ENCODE results near the gene GRAMD1A. TPM values are rescaled to one million over a fixed set of nuclear protein-coding genes. Genes with fewer than 3 reads are reported as not detected.

The GRAMD1A gene
- total RNA-seq, 1 donor = 23.3 TPM

- H3K4me3 ChIP-seq (ENCODE audit: low read depth, low read length) = no peak overlapping the region
- no peak for DNase-seq (ENCODE audit: low read depth)
- no peak for TF ChIP-seq CTCF (IDR thresholded peaks at IDR 0.05; ENCODE audit: insufficient read depth, low read depth, low read length)
Observed at GRCh38 chr19:35060160-35060855, 60.2 kb downstream of the GRAMD1A start.

- no peak overlapping the region for H3K4me3 ChIP-seq (ENCODE audit: low read depth, low read length)
- TF ChIP-seq CTCF (IDR thresholded peaks at IDR 0.05; ENCODE audit: insufficient read depth, low read depth, low read length) = no peak
- DNase-seq (ENCODE audit: low read depth) = no peak
Observed at GRCh38 chr19:35061583-35062373, 61.7 kb downstream of the GRAMD1A start.

GRCh38 chr19:35062942-35063341, 62.8 kb downstream of the GRAMD1A start:
- DNase-seq (ENCODE audit: low read depth) = no peak
- no peak overlapping the region for H3K4me3 ChIP-seq (ENCODE audit: low read depth, low read length)
- TF ChIP-seq CTCF (IDR thresholded peaks at IDR 0.05; ENCODE audit: insufficient read depth, low read depth, low read length) = no peak

- TF ChIP-seq CTCF (IDR thresholded peaks at IDR 0.05; ENCODE audit: insufficient read depth, low read depth, low read length) = no peak
- peak; percentile 14 for DNase-seq (ENCODE audit: low read depth)
- no peak overlapping the region for H3K4me3 ChIP-seq (ENCODE audit: low read depth, low read length)
Observed at GRCh38 chr19:35063940-35064818, 64.1 kb downstream of the GRAMD1A start.

GRCh38 chr19:35065574-35065973, 65.5 kb downstream of the GRAMD1A start:
- H3K4me3 ChIP-seq (ENCODE audit: low read depth, low read length) = no peak overlapping the region
- TF ChIP-seq CTCF (IDR thresholded peaks at IDR 0.05; ENCODE audit: insufficient read depth, low read depth, low read length) = no peak
- no peak for DNase-seq (ENCODE audit: low read depth)

- H3K4me3 ChIP-seq (ENCODE audit: low read depth, low read length) = no peak overlapping the region
- no peak for DNase-seq (ENCODE audit: low read depth)
- no peak for TF ChIP-seq CTCF (IDR thresholded peaks at IDR 0.05; ENCODE audit: insufficient read depth, low read depth, low read length)
Observed at GRCh38 chr19:35066121-35066520, 66.0 kb downstream of the GRAMD1A start.
